ENCODE results near the gene OTOP2.

DNA sequence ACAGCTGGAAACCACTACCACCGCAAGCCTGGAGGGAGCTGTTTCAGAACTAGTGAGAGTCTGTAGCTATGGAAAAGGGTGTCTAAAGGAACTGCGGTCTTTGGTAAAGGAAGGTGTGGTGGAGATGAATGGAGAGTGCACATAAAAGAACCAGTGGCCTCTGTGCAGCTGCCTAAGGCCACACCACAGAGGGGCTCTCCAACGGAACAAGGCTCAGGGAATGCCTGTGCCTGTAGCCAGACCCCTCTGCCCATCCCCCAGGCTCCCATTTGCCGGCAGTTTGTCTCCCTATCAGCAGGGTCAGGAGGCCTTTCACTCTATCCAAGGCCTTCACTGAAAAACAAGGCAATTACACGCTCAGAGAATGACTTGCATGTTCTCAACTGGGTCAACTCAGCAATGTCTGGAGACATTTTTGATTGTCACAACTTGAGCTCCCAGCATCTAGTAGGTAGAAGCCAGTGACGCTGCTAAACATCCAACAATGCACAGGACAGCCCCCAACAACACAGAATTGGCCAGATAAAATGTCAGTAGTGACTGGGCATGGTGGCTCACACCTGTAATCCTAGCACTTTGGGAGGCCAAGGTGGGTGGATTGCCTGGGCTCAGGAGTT lies 48.0 kb upstream of the OTOP2 start:
- TF ChIP-seq, protein P1, sequence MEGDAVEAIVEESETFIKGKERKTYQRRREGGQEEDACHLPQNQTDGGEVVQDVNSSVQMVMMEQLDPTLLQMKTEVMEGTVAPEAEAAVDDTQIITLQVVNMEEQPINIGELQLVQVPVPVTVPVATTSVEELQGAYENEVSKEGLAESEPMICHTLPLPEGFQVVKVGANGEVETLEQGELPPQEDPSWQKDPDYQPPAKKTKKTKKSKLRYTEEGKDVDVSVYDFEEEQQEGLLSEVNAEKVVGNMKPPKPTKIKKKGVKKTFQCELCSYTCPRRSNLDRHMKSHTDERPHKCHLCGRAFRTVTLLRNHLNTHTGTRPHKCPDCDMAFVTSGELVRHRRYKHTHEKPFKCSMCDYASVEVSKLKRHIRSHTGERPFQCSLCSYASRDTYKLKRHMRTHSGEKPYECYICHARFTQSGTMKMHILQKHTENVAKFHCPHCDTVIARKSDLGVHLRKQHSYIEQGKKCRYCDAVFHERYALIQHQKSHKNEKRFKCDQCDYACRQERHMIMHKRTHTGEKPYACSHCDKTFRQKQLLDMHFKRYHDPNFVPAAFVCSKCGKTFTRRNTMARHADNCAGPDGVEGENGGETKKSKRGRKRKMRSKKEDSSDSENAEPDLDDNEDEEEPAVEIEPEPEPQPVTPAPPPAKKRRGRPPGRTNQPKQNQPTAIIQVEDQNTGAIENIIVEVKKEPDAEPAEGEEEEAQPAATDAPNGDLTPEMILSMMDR (IDR thresholded peaks at IDR 0.05) = no peak
- no peak for TF ChIP-seq POLR2A (IDR thresholded peaks at IDR 0.05)
